RKO (cell line): ENCODE data around the gene MATCAP1.

Experiments used
- DNase-seq: peaks from one replicate; pipeline ENCODE4 v3.0.0-alpha.2; 2016; ENCODE audit warnings: low spot score

The MATCAP1 gene

DNA sequence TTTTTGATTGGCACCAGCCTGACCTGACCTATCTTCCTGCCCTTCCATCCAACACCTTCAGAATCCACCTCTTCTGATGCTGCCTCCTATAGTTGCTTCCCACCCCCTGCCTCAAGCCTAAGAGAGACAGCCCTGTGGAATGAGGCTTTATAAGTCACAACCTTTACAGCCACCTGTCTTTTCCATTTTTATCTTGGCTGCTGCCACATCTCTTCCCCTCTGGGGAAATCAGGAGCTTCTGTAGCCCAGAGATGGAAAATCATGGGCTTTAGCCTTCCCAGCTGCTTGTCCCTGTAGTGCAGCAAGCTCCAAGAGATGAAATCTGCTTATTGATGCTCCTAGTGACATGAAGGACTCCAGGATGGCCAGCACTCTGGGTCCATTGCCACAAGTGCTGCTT is 55.3 kb downstream of the MATCAP1 start:
- DNase-seq, result no peak
